Vagina (tissue), 2 donors: ENCODE measurements around the gene SIGMAR1. TPM values are rescaled to one million over a fixed set of nuclear protein-coding genes. Genes with fewer than 3 reads are reported as not detected.

Experiments
- DNase-seq, 2 donors: peaks; one replicate each; pipeline ENCODE4 v3.0.0-alpha.2; 2017; ENCODE audit errors: extremely low spot score in 2 of 2
- H3K27ac ChIP-seq: fragments of 200-600 bp; sonication (generic); one replicate; pipeline ENCODE4 v1.5.1; 2019
- H3K27me3 ChIP-seq: fragments of 200-600 bp; sonication (generic); one replicate; pipeline ENCODE4 v1.5.1; 2019
- H3K36me3 ChIP-seq, 2 donors: fragments of 200-600 bp; sonication (generic); one replicate each; pipeline ENCODE4 v1.5.1; 2017 to 2019
- H3K4me1 ChIP-seq: fragments of 200-600 bp; sonication (generic); one replicate; pipeline ENCODE4 v1.5.1; 2019
- H3K4me3 ChIP-seq, 2 donors: fragments of 200-600 bp; sonication (generic); 1 replicate in 1 of 2; 2 replicates in 1 of 2; pipeline ENCODE4 v1.5.1; 2016 to 2019
- H3K9me3 ChIP-seq: fragments of 200-600 bp; sonication (generic); one replicate; pipeline ENCODE4 v1.5.1; 2019
- CTCF ChIP-seq, 3 experiments: fragments of 450-650 bp in 2 of 3; fragments of 200-600 bp in 1 of 3; sonication (generic) in 1 of 3; IDR thresholded peaks; one replicate each; pipeline ENCODE4 v1.5.1; 2017 to 2019; ENCODE audit warnings: antibody characterized with exemption in 3 of 3, mild to moderate bottlenecking in 2 of 3, moderate library complexity in 2 of 3
- POLR2A ChIP-seq, 2 donors: fragments of 450-650 bp; IDR thresholded peaks; one replicate each; pipeline ENCODE4 v1.6.1; 2017; ENCODE audit warnings: antibody characterized with exemption in 2 of 2, mild to moderate bottlenecking in 2 of 2, moderate library complexity in 2 of 2
- POLR2AphosphoS5 ChIP-seq, 2 donors: sonication (generic); formaldehyde crosslinking; IDR thresholded peaks; one replicate each; pipeline ENCODE4 v1.9.0; 2017; ENCODE audit warnings: antibody characterized with exemption in 2 of 2, mild to moderate bottlenecking in 2 of 2, low read depth in 1 of 2; ENCODE audit not compliant: insufficient read depth in 1 of 2
- intact Hi-C: fragments of 100-400 bp; cut with DNase I; formaldehyde crosslinking; loops from one replicate; pipeline ENCODE4 v1.15.1; 2023
- total RNA-seq: library from RNA; depleted of rRNA; stranded (reverse); fragments of >200 nt; gene quantifications from one replicate; pipeline ENCODE4 v1.2.3, GENCODE V29; 2016

Gene SIGMAR1
- total RNA-seq, 1 donor from 2014 or later: 79.3 TPM

- no peaks in the 10 kb centered on the region for H3K9me3 ChIP-seq
- no peaks in the 10 kb centered on the region for H3K36me3 ChIP-seq
- intact Hi-C loops: no loop called here
- TF ChIP-seq POLR2A (IDR thresholded peaks at IDR 0.05) (no peak), CTCF (IDR thresholded peaks at IDR 0.05) (no peak), POLR2AphosphoS5 (IDR thresholded peaks at IDR 0.05; ENCODE audit: insufficient read depth in 1 of 2, low read depth in 1 of 2) (no peak)
- no peak overlapping the region for H3K4me3 ChIP-seq
- H3K4me1 ChIP-seq: peaks cover 12% of the 10 kb centered on the region
- DNase-seq: no peak
- H3K27me3 ChIP-seq: no peaks in the 10 kb centered on the region
- H3K27ac ChIP-seq: no peak overlapping the region
Measured at GRCh38 chr9:34684145-34684544, 46.6 kb upstream of the SIGMAR1 start.

GRCh38 chr9:34675869-34676268 lies 38.3 kb upstream of the SIGMAR1 start:
- no peaks in the 10 kb centered on the region for H3K4me1 ChIP-seq
- H3K27ac ChIP-seq: no peak overlapping the region
- H3K36me3 ChIP-seq: no peaks in the 10 kb centered on the region
- TF ChIP-seq POLR2AphosphoS5 (IDR thresholded peaks at IDR 0.05; ENCODE audit: insufficient read depth in 1 of 2, low read depth in 1 of 2): no peak
- no peak for TF ChIP-seq CTCF (IDR thresholded peaks at IDR 0.05)
- TF ChIP-seq POLR2A (IDR thresholded peaks at IDR 0.05): no peak
- DNase-seq: no peak
- no peaks in the 10 kb centered on the region for H3K9me3 ChIP-seq
- H3K4me3 ChIP-seq: no peak overlapping the region
- intact Hi-C loops: no loop called here
- H3K27me3 ChIP-seq: no peaks in the 10 kb centered on the region

GRCh38 chr9:34675048-34675714 lies 37.6 kb upstream of the SIGMAR1 start:
- peak in 2 of 3 experiments; percentile 18 to 45 for TF ChIP-seq CTCF (IDR thresholded peaks at IDR 0.05)
- no peak for TF ChIP-seq POLR2AphosphoS5 (IDR thresholded peaks at IDR 0.05; ENCODE audit: insufficient read depth in 1 of 2, low read depth in 1 of 2)

GRCh38 chr9:34674440-34674839 lies 36.9 kb upstream of the SIGMAR1 start:
- no peaks in the 10 kb centered on the region for H3K36me3 ChIP-seq
- H3K27ac ChIP-seq: no peak overlapping the region
- no peaks in the 10 kb centered on the region for H3K9me3 ChIP-seq
- H3K4me3 ChIP-seq: no peak overlapping the region
- H3K4me1 ChIP-seq: no peaks in the 10 kb centered on the region
- no peak for DNase-seq
- no peaks in the 10 kb centered on the region for H3K27me3 ChIP-seq
- intact Hi-C loops: no loop called here
- no peak for TF ChIP-seq POLR2A (IDR thresholded peaks at IDR 0.05)
- TF ChIP-seq CTCF (IDR thresholded peaks at IDR 0.05): no peak
- TF ChIP-seq POLR2AphosphoS5 (IDR thresholded peaks at IDR 0.05; ENCODE audit: insufficient read depth in 1 of 2, low read depth in 1 of 2): no peak

More at GRCh38 chr9:34675048-34675714, 37.6 kb upstream of the SIGMAR1 start:
- no peaks in the 10 kb centered on the region for H3K9me3 ChIP-seq
- H3K36me3 ChIP-seq: no peaks in the 10 kb centered on the region
- H3K27me3 ChIP-seq: no peaks in the 10 kb centered on the region
- no peaks in the 10 kb centered on the region for H3K4me1 ChIP-seq
- H3K4me3 ChIP-seq: no peak overlapping the region
- H3K27ac ChIP-seq: no peak overlapping the region
- intact Hi-C loops: no loop called here
- DNase-seq: no peak

- no peaks in the 10 kb centered on the region for H3K27me3 ChIP-seq
- H3K9me3 ChIP-seq: no peaks in the 10 kb centered on the region
- H3K4me1 ChIP-seq: peaks cover 14% of the 10 kb centered on the region
- TF ChIP-seq CTCF (IDR thresholded peaks at IDR 0.05) (no peak), POLR2AphosphoS5 (IDR thresholded peaks at IDR 0.05; ENCODE audit: insufficient read depth in 1 of 2, low read depth in 1 of 2) (no peak), POLR2A (IDR thresholded peaks at IDR 0.05) (no peak)
- intact Hi-C loops: no loop called here
- no peak overlapping the region for H3K27ac ChIP-seq
- no peak overlapping the region for H3K4me3 ChIP-seq
- H3K36me3 ChIP-seq: no peaks in the 10 kb centered on the region
- no peak for DNase-seq
Measured at GRCh38 chr9:34671307-34671706, 33.7 kb upstream of the SIGMAR1 start.
